Measurements from ENCODE around the gene TOX2. TPM values are rescaled to one million over a fixed set of nuclear protein-coding genes. Genes with fewer than 3 reads are reported as not detected.

The TOX2 gene
- total RNA-seq, 1 experiment from 2014 or later: 1.7 TPM

DNA sequence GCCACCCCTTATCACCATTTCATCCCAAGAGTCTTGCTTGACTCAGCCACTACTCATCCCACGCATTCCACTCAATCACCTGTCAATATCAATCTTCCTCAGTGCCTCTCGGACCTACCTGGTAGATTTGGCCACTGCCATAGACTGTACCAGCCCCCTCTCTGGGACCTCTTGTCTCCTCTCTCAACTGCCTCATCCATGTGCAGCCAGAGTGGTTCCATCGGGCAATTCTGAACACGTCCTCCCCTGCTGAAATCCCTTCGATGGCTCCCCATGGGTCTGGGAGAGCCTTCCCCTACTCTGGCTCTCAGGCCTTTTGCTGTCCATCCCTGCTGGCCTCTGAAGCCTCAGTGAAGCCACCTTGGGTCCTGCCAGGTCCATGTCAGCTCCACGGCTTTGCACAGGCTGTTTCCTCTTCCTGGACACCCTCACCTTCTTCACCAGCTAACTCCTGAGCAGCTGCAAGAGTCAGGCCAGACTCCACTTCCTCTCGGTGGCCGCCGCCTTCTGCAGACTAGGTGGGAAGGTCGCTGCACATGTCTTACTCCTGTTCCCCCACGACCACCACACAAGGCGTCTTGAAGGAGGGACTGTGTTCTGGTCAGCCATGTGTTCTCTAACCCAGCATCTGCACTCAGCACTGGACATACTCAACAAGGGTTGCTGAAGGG is 120.4 kb downstream of the TOX2 start:
- H4K91ac ChIP-seq (ENCODE audit: insufficient read length, low read depth, low read length): no peak overlapping the region
- H3K27me3 ChIP-seq (ENCODE audit: insufficient read depth, low read length): no peaks in the 10 kb centered on the region
- H4K8ac ChIP-seq (replicated peaks; ENCODE audit: insufficient read length, low read depth, low read length): no peak overlapping the region
- H3K18ac ChIP-seq (ENCODE audit: insufficient read length, low read depth, low read length): no peak overlapping the region
- H2BK12ac ChIP-seq (ENCODE audit: insufficient read length, low read depth, low read length): no peak overlapping the region
- no peaks in the 10 kb centered on the region for H4K20me1 ChIP-seq (ENCODE audit: control insufficient read depth, insufficient read depth, insufficient read length)
- no peak overlapping the region for H4K5ac ChIP-seq (ENCODE audit: insufficient read length, low read depth, low read length)
- H2BK5ac ChIP-seq (ENCODE audit: insufficient read length, low read length): no peak overlapping the region
- Mint-ChIP-seq H3K4me3 (no peak overlapping the region), H3K9me3 (no peaks in the 10 kb centered on the region), H3K36me3 (ENCODE audit: insufficient read depth in 1 of 3, low read depth in 3 of 3) (no peaks in the 10 kb centered on the region), H3K4me1 (peaks cover 10 to 11% of the 10 kb centered on the region in 2 experiments), H3K27me3 (ENCODE audit: low read depth) (peaks cover 13% of the 10 kb centered on the region), H3K27ac (no peak overlapping the region; a peak in 1 of 7 replicates)
- H3K23me2 ChIP-seq (ENCODE audit: insufficient read length, low read depth, low read length, poor library complexity, severe bottlenecking): no peaks in the 10 kb centered on the region
- no peak overlapping the region for H3K9ac ChIP-seq (ENCODE audit: extremely low read depth, insufficient read length, low read length)
- H3K56ac ChIP-seq (ENCODE audit: insufficient read length, low read depth, low read length): no peak overlapping the region
- no peak overlapping the region for H2BK120ac ChIP-seq (ENCODE audit: low read depth, low read length, poor library complexity, severe bottlenecking)
- no peak for DNase-seq
- H3K23ac ChIP-seq (ENCODE audit: insufficient read length, low read depth, low read length): no peak overlapping the region
- no peak overlapping the region for H2AK5ac ChIP-seq (ENCODE audit: insufficient read length, low read length)
- no peak overlapping the region for H2BK20ac ChIP-seq (ENCODE audit: low read depth, low read length, poor library complexity, severe bottlenecking)
- no peak overlapping the region for H3K27ac ChIP-seq (ENCODE audit: insufficient read length, low read depth, low read length)
- H3K79me2 ChIP-seq (ENCODE audit: insufficient read depth, low read length): no peaks in the 10 kb centered on the region
- H3K9me3 ChIP-seq (ENCODE audit: control insufficient read depth, low read depth, low read length): no peaks in the 10 kb centered on the region
- no peak overlapping the region for H3K4ac ChIP-seq (ENCODE audit: low read depth, low read length)
- no CpG with 5 or more reads among the region's 12 CpGs for WGBS (ENCODE audit: extremely low coverage, insufficient read length, low lambda C conversion rate)
- H3K79me1 ChIP-seq (ENCODE audit: insufficient read depth, low read depth, low read length, poor library complexity, severe bottlenecking): no peaks in the 10 kb centered on the region
- no peak overlapping the region for H3K14ac ChIP-seq (ENCODE audit: insufficient read depth, low read length)
- H3K4me2 ChIP-seq (ENCODE audit: insufficient read depth, insufficient read length, low read length): no peak overlapping the region
- H3K4me1 ChIP-seq (ENCODE audit: insufficient read depth, low read length): no peaks in the 10 kb centered on the region
- no peak overlapping the region for H3T11ph ChIP-seq (ENCODE audit: low read length)
- no peak overlapping the region for H2BK15ac ChIP-seq (ENCODE audit: low read depth, low read length)
- TF ChIP-seq, protein P1, sequence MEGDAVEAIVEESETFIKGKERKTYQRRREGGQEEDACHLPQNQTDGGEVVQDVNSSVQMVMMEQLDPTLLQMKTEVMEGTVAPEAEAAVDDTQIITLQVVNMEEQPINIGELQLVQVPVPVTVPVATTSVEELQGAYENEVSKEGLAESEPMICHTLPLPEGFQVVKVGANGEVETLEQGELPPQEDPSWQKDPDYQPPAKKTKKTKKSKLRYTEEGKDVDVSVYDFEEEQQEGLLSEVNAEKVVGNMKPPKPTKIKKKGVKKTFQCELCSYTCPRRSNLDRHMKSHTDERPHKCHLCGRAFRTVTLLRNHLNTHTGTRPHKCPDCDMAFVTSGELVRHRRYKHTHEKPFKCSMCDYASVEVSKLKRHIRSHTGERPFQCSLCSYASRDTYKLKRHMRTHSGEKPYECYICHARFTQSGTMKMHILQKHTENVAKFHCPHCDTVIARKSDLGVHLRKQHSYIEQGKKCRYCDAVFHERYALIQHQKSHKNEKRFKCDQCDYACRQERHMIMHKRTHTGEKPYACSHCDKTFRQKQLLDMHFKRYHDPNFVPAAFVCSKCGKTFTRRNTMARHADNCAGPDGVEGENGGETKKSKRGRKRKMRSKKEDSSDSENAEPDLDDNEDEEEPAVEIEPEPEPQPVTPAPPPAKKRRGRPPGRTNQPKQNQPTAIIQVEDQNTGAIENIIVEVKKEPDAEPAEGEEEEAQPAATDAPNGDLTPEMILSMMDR (conservative IDR thresholded peaks at IDR 0.05): no peak
- no peak overlapping the region for H2AFZ ChIP-seq (ENCODE audit: low read length)
